GM18907 (cell line): Measurements from ENCODE around the gene TBC1D8.
"Not testable (repeated sequence)": the region's sequence is repeated elsewhere in the genome, so short reads cannot be mapped to it uniquely, and the experiment has no call there.

ENCODE experiments used
- ATAC-seq: cut with Tn5 transposase; IDR thresholded peaks from one replicate; pipeline ENCODE4 v1.9.1; 2021; ENCODE audit warnings: mild to moderate bottlenecking, moderate library complexity; ENCODE audit not compliant: unreplicated experiment

The TBC1D8 gene

DNA sequence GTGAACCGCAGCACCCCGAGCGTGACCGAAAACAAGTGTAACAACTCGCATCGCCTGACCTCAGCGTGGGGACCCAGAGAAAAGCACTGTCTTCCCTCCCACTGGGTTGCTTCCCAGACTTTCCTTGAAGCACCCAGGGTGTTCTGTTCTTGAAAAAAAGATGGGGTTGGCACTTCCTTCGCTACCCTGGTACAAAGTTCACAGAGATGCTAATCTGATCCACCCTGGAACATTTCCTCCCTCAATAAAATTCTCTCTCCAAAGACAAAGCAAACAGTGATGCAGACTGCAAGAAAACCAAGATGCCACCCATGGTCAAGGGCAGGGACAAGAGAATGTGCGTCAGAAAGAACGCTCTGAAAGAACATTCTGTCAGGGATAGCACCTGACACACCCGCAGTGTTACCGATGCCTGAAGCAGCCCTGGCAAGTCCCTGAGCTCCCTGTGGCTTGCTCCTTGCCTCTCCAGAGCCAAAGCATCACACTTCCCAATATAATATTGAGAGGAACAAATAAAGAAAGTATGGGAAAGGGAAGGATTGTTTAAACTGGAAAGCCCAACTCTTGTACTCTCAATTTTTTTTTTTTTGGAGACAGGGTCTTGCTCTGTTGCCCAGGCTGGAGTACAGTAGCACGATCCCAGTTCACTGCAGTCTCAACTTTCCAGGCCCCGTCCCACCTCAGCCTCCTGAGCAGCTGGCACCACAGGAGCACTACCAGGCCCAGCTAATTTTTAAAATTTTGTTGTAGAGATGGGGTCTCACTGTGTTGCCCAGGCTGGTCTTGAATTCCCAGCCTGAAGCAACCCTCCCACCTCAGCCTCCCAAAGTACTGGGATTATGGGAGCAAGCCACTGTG is 70.7 kb downstream of the TBC1D8 start:
- no peak for ATAC-seq

DNA sequence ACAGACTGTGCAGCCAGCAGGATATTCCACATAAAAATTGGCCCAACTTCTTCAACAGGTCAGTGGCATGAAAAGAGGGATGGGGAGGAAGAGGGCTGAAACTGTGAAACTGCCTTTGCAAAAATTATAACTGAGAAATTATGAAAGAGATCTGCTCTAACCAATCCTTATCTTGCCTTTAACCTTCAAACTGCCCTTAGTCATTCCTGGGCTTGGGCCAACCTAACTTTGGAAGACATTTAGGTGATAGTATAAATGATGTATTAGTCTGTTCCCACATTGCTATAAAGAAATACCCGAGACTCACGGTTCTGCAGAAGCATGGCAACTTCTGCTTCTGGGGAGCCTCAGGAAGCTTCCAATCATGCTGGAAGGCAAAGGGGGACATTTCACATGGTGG is 74.6 kb downstream of the TBC1D8 start:
- no peak for ATAC-seq

DNA sequence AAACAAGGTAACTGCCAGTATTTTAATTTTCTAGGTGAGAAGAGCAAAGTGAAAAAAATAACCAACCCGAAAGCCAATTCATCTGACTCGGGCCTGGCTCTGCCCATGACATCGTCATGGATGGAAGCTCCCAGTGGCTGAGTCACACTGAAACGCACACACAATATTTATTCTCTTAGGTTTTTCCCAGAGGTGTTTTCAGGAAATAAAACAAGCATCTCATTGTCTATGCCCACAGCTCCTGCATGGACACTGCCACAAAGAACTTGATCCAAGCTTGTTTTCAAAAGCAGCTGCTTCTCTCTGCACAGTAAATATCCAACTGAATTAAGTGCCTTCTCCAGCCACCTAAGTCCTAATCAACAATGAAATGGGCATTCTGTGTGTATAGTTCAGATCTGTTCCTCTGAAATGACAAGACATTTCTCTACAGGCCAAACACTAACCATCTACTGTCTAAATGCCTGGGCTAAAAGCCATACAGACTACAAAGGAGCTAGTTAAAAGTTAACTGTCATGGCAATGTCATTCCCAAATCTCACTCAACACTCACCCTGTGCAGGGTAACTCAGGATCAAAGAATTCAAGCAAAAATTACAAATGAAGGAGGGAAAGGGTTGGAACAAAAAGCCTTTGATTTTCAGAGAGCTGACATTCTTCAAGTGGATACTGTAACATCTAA is 86.2 kb downstream of the TBC1D8 start:
- peak; percentile 68 for ATAC-seq

DNA sequence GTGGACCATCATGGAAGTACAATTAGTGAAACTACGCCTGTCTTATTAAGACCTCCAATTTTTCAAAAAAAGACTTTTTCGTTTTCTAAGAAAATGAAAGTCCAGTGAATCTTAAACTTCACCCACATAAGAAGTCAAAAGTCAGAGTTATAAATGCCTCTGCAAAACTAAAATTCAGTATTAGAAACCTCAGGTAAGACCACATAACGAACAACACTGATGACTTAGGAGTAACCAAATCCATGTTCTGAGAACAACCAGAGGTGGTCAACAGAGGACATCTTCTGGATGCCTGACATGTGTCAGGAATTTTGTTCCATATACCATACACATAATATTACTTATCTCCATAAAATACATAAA is 86.7 kb downstream of the TBC1D8 start:
- ATAC-seq, result no peak

DNA sequence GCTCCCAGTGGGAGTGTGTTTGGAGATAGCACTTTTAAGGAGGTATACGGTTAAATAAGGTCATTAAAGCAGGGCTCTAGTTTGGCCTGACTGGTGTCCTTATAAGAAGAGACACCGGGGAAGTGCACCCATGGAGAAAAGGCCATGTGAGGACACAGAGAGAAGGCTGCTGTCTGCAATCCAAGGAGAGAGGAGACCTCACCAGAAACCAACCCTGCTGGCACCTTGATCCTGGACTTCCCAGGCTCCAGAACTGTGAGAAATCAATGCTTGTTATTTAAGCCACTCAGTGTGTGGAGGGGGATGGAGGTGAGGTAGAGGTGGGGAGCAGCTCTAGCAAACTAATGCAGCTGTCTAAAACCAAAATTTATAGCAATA is 87.1 kb downstream of the TBC1D8 start:
- no peak for ATAC-seq

DNA sequence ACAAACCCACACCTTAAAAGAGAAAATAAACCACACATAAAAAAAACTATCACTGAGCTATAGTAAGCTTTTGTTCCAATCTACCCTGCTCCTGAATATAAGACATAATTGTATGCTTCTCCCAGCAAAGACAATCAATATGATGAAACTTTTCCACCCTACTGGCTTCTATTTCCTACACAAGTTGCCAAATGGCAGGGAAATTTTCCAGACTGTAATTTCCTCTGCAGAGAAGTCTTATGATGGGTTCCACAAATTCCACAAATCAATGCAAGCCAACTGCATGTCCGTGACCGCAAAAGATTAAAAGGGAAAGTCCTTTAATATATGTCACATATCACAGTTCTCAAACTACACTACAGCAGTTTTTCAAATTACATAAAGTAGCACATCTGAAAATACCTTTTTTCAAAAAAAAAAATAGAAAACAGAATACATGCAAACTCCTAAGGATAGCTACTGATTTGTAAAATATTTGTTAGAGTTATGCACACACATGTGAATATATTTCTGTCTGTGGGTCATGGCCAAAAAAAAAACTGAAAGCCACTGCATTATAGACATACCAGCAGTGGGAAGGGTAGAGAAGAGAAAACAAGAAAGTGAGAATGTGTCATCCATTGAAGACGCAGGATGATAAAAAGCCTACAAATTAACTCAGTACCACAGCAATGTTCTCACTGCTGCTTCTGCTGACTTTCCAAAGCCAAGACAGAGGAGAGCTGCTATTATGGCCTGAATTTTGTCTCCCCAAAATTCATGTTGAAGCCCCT is 87.6 kb downstream of the TBC1D8 start:
- no peak for ATAC-seq

DNA sequence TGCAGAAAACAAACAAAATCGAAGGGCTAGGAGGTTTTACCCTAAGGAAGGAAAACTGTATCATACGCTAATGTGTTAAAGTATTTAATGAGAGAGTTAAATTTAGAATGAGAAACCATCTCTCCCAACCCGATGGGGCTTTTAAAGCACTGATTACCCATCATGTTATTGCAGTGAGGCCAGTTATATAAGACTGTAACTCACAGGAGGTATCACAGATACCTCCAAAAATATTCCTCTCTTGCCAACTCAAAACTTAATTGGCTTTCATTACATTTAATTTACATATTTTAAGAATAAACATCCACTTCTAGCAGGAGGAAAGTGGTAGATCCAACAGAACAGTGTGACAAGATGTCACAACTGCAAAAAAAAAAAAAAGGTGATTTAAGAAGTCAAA is 92.8 kb downstream of the TBC1D8 start:
- no peak for ATAC-seq

DNA sequence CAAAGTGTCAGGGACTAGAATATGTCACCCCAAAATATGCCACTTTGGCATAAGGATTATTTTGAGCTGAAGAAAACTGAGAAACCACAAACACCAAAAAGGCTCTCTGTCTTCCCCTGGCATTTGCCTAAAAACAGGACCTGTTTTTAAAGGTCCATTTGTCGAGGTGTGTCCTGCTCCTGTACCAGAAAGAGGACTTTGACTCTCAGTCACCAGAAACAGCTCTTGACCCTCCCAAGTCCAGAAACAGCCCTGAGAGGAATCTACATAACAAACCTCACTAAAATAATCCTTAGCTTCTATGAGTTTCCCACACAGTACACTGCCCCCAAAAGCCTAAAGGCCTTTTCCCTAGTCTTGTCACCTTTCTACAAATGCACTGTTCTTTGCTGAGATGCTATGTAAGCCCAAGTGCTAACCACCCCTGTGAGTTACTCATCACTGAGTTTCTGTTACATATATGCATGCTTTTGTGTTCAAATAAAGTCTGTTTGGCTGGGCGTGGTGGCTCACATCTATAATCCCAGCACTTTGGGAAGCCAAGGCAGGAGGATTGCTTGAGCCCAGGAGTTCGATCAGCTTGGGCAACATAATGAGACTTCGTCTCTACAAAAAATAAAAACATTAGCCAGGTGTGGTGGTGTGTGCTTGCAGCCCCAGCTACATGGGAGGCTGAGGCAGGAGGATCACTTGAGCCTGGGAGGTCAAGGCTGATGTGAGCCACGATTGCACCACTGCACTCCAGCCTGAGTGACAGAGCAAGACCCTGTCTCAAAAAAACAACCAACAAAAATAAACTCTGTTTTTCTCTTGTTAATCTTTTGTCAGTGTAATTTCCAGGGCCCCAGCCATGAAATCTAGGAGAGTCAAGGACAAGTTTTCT is 93.9 kb downstream of the TBC1D8 start:
- ATAC-seq, result no peak

DNA sequence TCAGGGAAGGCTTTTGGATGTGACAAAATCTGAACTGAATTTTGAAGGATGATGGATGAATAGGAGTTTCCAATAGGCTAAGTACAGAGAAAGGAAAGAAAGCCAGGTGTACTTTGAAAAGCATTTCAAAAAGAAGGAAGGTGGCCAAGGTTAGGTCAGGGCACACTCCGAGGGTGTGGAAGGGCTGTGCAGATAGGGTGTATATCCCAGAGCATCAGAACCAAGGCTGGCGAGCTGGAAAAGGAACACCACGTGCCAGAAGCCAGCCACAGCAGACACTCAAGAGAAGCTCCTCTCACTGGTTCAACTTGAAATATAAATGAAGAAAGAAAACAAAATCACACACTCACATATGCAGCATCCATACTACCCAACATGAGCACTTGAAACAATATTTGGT is 98.1 kb downstream of the TBC1D8 start:
- no peak for ATAC-seq

DNA sequence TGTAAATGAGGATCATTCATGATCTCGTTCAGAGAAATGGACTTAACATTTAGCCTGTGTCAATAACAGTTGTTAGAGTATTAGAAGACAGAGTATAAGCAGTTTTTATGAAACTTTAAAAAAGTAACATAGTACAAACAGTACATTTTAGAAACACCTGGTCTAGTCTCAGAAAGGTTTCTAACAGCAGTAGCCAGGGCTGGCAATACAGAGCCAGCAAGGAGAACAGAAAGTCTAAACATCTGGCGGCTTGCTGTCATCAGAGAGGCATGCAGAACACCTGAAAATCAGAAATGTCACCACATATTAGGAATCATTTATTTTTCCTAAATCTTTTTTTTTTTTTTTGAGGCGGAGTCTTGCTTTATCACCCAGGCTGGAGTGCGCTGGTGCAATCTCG is 99.0 kb downstream of the TBC1D8 start:
- ATAC-seq, result no peak

DNA sequence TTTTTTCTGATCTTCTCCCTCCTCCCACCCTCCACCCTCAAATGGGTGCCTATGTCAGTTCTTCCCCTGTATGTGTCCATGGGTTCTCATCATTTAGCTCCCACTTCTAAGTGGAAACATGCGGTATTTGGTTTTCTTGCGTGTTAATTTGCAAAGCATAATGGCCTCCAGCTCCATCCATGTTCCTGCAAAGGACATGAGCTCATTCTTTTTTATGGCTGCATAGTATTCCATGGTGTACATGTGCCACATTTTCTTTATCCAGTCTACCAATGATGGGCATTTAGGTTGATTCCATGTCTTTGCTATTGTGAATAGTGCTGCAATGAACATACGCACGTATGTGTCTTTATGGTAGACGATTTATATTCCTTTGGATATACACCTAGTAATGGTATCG is 100.3 kb downstream of the TBC1D8 start:
- not testable (repeated sequence) for ATAC-seq

DNA sequence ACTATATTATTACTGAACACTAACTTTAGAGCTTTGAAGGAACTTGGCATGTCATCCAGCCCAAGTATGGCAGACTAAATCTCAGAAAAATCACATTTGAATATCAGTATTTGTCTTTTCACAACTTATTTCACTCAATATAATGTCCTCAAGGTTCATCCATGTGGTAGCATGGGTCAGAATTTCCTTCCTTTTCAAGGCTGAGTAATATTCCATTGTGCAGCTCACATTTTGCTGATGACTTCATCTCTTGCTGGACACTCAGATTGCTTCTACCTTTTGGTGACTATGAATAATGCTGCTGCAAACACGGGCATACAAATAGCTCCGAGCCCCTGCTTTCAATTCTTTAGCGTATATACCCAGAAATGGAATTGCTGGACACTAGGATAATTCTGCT is 102.4 kb downstream of the TBC1D8 start:
- ATAC-seq, result no peak

DNA sequence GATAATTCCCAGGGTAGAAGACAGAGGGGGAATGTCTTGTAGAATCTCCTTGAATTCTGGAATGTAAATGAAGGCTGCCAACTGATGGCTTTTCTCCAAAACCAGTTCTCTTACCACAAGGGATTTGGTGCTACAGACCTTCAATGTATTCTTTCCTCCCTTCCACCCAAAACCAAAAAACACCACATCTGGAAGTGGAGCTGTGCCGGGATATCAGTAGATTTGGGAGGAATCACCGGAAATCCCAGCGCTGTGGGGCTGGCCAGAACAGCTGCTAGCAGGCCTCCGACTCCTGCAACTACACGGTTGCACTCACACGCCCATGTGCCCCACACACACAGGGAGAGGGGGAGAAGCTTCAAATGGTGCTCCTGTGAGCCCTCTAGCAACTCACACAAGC is 103.4 kb downstream of the TBC1D8 start:
- ATAC-seq, result no peak

DNA sequence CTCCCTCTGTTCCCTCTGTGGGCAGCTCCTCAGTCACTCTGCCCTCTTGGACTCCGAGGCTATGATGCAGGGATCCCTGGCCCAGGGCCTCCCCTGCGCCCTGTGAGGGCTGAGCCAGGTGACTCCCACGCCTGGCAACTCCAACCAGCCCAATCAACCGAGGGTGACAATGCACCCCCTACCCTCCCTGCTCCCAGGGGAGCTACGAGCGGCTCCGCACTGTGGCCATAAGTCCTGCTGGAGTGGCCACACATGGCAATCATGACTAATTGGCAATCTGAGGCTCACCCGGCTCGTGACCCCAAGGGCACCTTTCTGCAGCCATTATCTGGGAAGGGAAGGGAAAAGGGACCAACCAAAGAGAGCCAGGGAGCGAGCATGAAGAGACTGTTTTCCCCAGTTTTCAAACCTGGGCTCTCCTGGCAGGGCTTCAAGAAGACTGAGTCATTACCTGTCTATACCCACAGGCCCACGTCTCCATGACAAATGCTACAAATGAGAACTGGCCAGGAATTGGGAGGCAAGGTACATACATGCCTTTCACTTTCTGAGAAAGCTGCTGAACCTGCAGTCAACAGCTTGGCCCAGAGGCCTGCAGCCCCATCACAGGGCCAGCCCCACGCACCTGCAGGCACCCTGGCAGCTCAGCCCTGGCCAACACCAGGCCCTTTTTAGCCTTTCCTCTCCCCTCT is 104.0 kb downstream of the TBC1D8 start:
- no peak for ATAC-seq

DNA sequence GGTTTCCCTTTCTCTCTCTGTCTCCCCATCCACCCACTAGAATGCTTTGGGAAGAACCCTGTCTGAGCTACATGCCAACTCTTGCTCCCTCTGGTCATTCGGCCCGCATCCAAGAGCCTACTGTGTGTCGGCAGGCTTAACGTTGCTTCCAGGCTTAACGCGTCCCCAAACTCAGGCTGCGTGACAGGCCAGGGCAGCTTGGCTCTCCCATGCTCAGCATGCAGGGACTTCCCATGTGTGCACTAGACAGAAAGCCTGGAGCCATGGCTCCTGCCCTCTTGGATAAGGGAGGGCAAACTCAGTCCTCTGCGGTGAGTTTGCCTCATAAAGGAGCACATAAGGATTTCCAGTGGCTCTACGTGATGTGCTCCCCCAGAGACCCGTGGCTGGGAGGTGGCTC is 105.9 kb downstream of the TBC1D8 start:
- no peak for ATAC-seq

DNA sequence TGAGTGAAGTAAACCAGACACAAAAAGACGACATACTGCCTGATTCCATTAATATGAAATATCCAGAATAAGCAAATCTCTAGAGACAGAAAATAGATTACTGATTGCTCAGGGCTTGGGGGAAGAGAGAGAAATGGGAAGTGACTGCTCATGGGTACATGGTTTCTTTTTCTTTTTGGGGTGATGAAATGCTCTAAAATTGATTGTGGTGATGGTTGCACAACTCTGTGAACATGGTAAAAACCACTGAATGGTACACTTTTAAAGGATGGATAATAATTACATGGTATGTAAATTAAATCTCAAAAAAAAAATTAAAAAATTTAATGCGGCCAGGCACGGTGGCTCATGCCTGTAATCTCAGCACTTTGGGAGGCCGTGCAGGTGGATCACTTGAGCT is 109.8 kb downstream of the TBC1D8 start:
- ATAC-seq, result no peak

DNA sequence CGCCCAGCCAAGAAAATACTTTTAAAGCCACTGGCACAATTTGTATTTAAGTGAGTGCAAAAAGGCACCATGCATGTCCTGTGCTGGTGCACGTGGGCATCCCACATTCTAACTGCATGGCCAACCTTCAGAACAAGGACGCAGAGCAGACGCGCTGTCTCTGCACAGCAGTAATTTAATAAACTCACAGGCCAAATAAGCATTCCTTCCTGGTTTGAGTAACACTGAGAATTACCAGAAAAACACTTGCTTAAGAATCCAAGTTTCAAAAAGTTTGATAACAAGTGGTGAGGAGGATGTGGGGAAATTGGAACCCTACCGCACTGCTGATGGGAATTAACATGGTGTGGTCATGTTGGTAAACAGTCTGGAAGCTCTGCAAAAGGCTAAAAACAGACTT is 110.4 kb downstream of the TBC1D8 start:
- no peak for ATAC-seq

DNA sequence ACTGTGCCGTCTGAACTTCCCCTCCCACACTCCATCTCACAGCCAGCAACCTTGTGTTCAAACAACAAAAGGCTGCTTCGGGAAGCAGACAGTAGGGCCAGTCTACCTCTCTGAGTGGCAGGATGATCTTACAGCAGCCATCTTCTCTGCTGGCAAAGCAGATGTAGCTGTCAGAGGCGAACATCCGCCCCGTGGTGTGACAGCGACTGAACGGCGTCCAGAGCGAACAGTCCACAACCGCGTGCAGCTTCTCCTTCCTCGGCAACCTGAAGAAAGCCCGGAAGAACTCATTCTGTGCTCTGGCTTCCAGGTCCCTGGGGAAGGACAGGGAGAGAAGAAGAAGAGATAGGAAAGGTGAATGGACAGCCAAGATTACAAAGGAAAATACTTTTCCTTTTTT is 111.1 kb downstream of the TBC1D8 start:
- no peak for ATAC-seq

DNA sequence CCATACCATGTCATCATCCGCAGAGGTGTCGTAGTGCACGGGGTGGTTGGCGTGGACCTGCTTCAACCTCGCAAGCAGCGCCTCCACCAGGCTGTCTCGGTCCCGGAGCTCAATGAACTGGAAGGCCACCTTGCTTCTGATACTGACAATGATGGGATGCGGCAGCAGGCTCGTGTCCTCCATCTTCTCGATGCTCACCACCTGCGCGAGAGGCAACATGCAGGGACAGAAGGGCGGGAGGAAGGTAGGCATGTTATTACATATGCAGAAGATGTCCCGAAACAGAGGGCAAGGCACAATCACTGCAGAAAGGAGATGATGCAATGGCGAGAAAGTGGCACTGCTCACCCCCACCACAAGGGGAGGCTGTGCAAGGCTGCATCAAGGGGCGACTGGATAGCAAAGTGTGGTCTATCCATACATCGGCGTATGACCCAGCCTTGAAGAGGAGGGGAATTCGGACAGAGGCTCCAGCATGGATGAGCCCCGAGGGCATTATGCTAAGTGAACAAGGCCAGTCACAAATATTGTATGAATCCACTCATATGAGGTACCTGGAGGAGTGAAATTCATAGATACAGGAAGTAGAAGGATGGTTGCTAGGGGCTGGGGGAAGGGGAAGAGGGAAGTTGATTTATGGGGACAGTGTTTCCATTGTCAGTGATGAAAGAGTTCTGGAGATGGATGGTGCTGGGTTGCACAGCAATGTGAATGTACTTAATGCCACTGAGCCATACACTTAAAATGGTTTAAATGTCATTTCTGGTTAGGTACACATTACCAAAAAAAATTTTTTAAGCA is 112.5 kb downstream of the TBC1D8 start:
- no peak for ATAC-seq
